ENCODE data around the gene CDK5RAP3.
A peak's percentile ranks its signal among the peaks of the same experiment; 100 is the strongest.
"Not testable (repeated sequence)": the region's sequence is repeated elsewhere in the genome, so short reads cannot be mapped to it uniquely, and the experiment has no call there.

CDK5RAP3 gene

DNA sequence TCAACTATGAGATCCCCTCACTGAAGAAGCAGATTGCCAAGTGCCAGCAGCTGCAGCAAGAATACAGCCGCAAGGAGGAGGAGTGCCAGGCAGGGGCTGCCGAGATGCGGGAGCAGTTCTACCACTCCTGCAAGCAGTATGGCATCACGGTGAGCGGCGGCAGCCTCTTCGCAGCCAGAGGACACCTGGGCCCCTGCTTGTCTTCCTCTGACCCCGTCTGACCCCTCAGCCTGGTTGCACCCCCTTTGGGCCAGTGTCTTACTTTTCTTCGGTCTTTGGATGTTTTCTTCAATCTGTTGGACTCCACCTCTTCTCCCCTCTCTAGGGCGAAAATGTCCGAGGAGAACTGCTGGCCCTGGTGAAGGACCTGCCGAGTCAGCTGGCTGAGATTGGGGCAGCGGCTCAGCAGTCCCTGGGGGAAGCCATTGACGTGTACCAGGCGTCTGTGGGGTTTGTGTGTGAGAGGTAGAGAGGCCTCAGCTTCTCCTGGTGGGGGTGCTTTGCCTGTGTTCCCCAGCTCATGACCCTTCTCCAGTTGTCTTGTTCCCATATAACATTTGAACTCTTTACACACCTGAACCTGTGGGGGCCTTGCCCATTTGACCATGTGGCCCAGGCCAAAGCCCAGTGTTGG is 4.4 kb downstream of the CDK5RAP3 start:
- Mint-ChIP-seq H3K27me3 (ENCODE audit: low read depth) (no peaks in the 10 kb centered on the region), H3K27ac (no peak overlapping the region), H3K4me3 (no peak overlapping the region), H3K36me3 (ENCODE audit: low read depth) (peaks cover 42% of the 10 kb centered on the region), H3K4me1 (ENCODE audit: low read depth) (peaks cover 14% of the 10 kb centered on the region), H3K9me3 (no peaks in the 10 kb centered on the region)
- DNase-seq (ENCODE audit: low spot score) = no peak

DNA sequence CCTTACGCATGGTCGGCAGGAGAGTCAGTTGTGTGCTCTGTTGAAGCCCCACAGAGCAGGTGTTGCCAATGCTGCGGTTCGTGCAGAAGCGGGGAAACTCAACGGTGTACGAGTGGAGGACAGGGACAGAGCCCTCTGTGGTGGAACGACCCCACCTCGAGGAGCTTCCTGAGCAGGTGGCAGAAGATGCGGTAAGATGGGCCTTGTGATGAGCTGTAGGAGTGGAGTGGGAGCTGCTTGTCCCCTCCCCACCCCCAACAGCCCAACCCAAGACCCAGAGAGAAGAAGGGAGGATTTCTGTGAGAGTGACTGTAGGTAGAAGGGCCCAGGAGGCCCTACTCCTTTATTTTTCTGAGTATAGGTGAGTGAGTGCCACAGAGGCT is 4.9 kb downstream of the CDK5RAP3 start:
- Mint-ChIP-seq H3K27ac (no peak overlapping the region), H3K36me3 (ENCODE audit: low read depth) (peaks cover 47% of the 10 kb centered on the region), H3K9me3 (no peaks in the 10 kb centered on the region), H3K4me1 (ENCODE audit: low read depth) (peaks cover 13% of the 10 kb centered on the region), H3K4me3 (no peak overlapping the region), H3K27me3 (ENCODE audit: low read depth) (no peaks in the 10 kb centered on the region)
- DNase-seq (ENCODE audit: low spot score) = no peak

DNA sequence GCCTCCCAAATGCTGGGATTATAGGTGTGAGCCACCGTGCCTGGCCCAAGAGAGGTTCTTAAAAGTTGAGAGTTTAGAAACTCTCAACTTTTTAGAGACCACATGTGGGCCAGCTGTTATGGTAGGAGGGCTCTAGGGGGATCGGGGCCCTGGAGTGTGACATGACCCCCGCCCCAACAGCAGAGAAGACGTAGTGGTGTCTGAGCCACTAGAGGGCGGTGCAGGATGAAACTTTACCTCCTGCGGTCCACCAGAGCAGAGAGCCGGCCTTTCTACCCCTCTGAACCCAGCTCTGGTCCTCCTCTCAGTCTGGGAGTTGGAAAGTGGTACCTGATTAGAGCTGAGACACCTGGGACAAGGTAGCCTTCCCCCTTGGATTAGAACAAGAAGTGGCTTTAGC is 7.4 kb downstream of the CDK5RAP3 start:
- peak; percentile 15 for DNase-seq (ENCODE audit: low spot score)
- Mint-ChIP-seq H3K9me3 (no peaks in the 10 kb centered on the region), H3K27ac (no peak overlapping the region), H3K36me3 (ENCODE audit: low read depth) (peaks cover 52% of the 10 kb centered on the region), H3K4me3 (no peak overlapping the region), H3K27me3 (ENCODE audit: low read depth) (no peaks in the 10 kb centered on the region), H3K4me1 (ENCODE audit: low read depth) (peaks cover 10% of the 10 kb centered on the region)

DNA sequence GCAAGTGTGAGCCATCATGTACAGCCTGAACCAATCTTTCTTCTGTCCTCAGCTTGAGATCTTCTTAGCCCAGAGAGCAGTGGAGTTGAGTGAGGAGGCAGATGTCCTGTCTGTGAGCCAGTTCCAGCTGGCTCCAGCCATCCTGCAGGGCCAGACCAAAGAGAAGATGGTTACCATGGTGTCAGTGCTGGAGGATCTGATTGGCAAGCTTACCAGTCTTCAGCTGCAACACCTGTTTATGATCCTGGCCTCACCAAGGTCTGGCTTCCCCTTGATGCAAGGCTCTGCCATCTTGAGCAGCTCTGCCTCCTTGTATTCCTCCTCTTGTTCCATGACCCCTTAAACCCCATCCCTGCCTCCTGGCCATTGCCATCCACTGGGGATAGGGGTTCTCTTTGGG is 9.6 kb downstream of the CDK5RAP3 start:
- no peak for DNase-seq (ENCODE audit: low spot score)
- no peaks in the 10 kb centered on the region for H3K9me3 Mint-ChIP-seq
- peaks cover 50% of the 10 kb centered on the region for H3K36me3 Mint-ChIP-seq (ENCODE audit: low read depth)
- no peak overlapping the region for H3K27ac Mint-ChIP-seq
- H3K27me3 Mint-ChIP-seq (ENCODE audit: low read depth) = no peaks in the 10 kb centered on the region
- no peak overlapping the region for H3K4me3 Mint-ChIP-seq
- H3K4me1 Mint-ChIP-seq (ENCODE audit: low read depth) = peaks cover 11% of the 10 kb centered on the region

DNA sequence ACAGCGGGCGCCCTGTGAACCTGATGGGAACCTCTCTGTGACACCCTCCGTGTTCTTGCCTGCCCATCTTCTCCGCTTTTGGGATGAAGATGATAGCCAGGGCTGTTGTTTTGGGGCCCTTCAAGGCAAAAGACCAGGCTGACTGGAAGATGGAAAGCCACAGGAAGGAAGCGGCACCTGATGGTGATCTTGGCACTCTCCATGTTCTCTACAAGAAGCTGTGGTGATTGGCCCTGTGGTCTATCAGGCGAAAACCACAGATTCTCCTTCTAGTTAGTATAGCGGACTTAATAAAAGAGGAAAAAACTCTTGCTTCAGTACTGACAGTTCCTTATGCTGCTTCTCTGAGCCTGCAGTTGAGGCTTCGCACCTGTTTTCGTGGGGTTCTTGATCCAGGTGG is 10.5 kb downstream of the CDK5RAP3 start:
- H3K4me3 Mint-ChIP-seq = peak overlapping the region; percentile 22

DNA sequence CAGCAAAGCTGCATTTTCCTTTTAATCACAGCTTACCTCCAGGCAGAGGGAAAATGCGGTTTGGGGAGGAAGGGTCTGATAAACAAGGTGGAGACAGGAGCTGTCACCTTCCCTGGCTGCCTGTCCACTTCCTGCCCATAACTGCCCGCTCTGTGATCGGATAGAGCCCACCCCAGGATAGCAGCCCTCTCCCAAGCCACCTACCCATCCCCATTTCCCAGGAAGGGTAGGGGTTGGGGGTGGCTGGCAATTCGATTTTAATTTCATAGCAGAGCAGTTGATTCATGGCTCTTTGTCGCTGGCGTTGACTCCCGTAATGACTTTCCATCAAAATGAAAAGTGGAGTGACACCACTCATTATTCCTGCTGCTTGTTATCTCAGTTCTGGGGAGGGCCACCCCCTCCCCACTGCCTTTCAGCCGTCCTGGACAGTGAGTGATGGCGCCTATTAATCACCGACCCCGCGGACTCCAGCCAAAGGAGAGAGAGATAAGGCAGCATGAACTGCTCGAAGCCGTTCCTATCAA is 11.2 kb downstream of the CDK5RAP3 start:
- no peak overlapping the region for H3K4me3 Mint-ChIP-seq
- no peaks in the 10 kb centered on the region for H3K27me3 Mint-ChIP-seq (ENCODE audit: low read depth)
- peaks cover 47% of the 10 kb centered on the region for H3K36me3 Mint-ChIP-seq (ENCODE audit: low read depth)
- peaks cover 11% of the 10 kb centered on the region for H3K4me1 Mint-ChIP-seq (ENCODE audit: low read depth)
- no peaks in the 10 kb centered on the region for H3K9me3 Mint-ChIP-seq
- H3K27ac Mint-ChIP-seq = no peak overlapping the region
- no peak for DNase-seq (ENCODE audit: low spot score)

More for the DNA sequence above, 10.5 kb downstream of the CDK5RAP3 start:
- no peaks in the 10 kb centered on the region for H3K9me3 Mint-ChIP-seq
- H3K27me3 Mint-ChIP-seq (ENCODE audit: low read depth) = no peaks in the 10 kb centered on the region
- DNase-seq (ENCODE audit: low spot score) = no peak
- H3K4me1 Mint-ChIP-seq (ENCODE audit: low read depth) = peaks cover 11% of the 10 kb centered on the region
- peaks cover 50% of the 10 kb centered on the region for H3K36me3 Mint-ChIP-seq (ENCODE audit: low read depth)
- no peak overlapping the region for H3K27ac Mint-ChIP-seq

DNA sequence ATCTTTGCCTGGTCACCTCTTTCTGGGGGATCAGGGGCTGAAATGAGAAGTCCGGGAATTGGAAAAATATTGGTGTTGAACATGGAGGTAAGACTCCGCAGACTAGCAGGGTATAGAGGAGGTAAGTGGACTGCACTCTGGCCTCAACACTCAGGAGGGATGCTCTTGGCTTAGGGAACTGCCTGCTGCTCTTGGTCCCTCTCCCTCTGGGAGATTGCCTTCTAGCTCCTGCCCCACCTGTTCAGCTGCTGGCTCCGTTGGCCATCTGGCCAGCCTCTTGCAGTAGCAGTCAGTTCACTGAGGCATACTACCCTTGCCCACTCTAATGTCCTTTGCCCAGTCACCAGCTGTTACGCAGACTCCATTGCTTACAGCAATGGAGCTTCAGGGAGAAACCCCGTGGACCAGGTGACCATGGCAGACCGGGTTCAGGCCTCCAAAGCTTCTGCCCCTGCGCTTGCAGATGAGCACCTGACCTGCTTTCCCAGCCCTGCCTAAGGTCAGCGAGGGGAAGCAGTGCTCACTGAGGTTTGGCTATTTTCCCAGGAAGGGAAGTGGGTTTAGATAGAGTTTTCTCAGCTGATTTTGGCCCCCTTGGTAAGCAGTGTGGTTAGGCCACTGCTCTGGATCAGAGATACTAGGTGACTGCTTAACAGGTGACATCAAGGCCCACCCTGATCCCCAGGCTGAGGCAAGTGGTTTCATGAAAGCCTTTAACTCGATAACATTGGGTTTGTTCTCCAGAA is 11.9 kb downstream of the CDK5RAP3 start:
- DNase-seq (ENCODE audit: low spot score) = no peak
- H3K36me3 Mint-ChIP-seq (ENCODE audit: low read depth) = peaks cover 44% of the 10 kb centered on the region
- H3K27ac Mint-ChIP-seq = no peak overlapping the region
- no peaks in the 10 kb centered on the region for H3K27me3 Mint-ChIP-seq (ENCODE audit: low read depth)
- H3K4me1 Mint-ChIP-seq (ENCODE audit: low read depth) = peaks cover 11% of the 10 kb centered on the region
- no peak overlapping the region for H3K4me3 Mint-ChIP-seq
- no peaks in the 10 kb centered on the region for H3K9me3 Mint-ChIP-seq

DNA sequence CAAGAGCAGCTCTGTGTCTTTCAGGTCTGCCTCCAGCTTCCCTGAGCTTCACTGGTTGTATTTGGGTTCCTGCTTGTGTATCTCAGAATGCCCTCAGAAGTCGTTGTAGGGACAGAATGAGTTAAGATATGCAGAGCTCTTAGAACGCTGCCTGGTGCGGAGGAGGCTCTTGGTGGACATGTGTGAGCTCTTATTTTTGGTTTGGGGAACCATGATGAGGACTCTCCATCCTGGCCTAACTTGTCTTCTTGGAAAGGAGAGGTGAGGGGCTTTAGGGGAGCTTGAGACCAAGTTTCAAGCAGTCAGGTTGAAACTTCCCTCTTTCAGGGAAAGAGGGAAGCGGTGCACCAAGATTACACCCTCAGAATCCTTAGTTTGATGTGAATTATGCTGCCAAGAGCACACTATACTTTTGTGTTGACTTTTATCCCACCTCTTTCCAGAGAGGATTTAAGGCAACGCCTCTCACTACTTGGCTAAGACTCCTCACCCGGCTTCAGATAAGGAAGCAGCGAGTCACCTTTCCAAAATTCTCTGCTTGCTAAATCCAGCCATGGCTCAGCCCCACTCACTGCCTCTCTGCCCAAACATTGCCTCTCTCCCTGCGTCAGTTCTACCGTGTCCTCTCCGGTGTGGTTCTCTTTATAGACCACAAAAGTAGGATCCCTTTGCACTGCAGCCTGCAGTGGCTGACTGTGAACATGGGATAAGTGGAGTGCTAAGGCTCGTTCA is 12.7 kb downstream of the CDK5RAP3 start:
- H3K4me1 Mint-ChIP-seq (ENCODE audit: low read depth) = peaks cover 13% of the 10 kb centered on the region
- H3K9me3 Mint-ChIP-seq = no peaks in the 10 kb centered on the region
- DNase-seq (ENCODE audit: low spot score) = no peak
- H3K27ac Mint-ChIP-seq = no peak overlapping the region
- H3K4me3 Mint-ChIP-seq = no peak overlapping the region
- peaks cover 39% of the 10 kb centered on the region for H3K36me3 Mint-ChIP-seq (ENCODE audit: low read depth)
- H3K27me3 Mint-ChIP-seq (ENCODE audit: low read depth) = no peaks in the 10 kb centered on the region

DNA sequence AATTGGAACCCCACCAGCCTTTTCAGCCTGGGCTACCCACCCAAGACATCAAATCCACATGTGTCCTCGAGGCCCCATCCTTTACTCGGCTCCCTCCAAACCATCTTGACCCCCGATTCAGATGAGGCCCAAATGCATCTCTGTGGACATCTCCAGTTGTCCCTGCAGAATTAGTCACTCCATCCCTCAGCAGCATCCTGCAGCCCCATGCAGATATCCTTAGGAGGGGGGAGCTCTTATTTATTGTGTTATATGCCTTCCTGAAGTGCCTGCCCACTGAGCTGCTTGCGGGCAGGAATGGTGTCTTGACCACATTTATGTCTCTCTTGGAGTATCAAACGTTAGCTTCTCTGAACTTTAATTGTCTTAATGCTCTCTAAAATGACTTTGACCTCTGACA is 15.6 kb downstream of the CDK5RAP3 start:
- no peak overlapping the region for H3K4me3 Mint-ChIP-seq
- no peak overlapping the region for H3K27ac Mint-ChIP-seq
- no peaks in the 10 kb centered on the region for H3K27me3 Mint-ChIP-seq (ENCODE audit: low read depth)
- peaks cover 19% of the 10 kb centered on the region for H3K36me3 Mint-ChIP-seq (ENCODE audit: low read depth)
- no peaks in the 10 kb centered on the region for H3K9me3 Mint-ChIP-seq
- H3K4me1 Mint-ChIP-seq (ENCODE audit: low read depth) = peaks cover 17% of the 10 kb centered on the region
- DNase-seq (ENCODE audit: low spot score) = no peak

DNA sequence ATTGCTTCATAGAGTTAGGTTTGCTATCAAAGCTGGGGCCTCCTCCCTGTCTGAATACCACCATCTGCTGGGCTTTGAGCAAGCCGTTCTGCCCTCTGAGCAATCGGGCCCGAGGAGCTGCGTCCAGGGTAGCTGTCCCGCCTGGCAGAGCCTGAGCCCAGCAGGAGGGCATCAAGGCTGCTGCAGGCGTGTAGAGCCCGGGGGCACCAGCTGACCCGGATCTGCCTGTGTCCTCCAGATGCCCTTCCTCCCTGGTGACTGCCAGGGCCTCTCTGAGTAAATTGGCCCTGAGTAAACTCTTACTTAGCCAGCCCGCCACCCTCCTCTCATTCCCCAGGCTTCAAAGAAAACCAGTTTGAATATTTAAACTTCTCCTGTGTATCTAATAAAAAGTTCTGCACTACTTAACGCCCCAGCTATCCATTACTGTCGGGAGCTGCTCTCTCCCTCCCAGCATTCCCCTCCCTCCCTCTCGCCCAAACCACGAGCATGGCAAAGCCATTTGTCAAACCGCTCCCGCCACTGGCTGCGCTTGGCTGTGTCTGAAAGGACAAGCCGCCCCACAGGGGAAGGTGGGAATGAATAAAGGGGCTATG is 16.4 kb downstream of the CDK5RAP3 start:
- DNase-seq (ENCODE audit: low spot score) = no peak
- Mint-ChIP-seq H3K4me3 (no peak overlapping the region), H3K27me3 (ENCODE audit: low read depth) (peaks cover 4% of the 10 kb centered on the region), H3K9me3 (no peaks in the 10 kb centered on the region), H3K4me1 (ENCODE audit: low read depth) (peaks cover 17% of the 10 kb centered on the region), H3K36me3 (ENCODE audit: low read depth) (peaks cover 19% of the 10 kb centered on the region), H3K27ac (no peak overlapping the region)

DNA sequence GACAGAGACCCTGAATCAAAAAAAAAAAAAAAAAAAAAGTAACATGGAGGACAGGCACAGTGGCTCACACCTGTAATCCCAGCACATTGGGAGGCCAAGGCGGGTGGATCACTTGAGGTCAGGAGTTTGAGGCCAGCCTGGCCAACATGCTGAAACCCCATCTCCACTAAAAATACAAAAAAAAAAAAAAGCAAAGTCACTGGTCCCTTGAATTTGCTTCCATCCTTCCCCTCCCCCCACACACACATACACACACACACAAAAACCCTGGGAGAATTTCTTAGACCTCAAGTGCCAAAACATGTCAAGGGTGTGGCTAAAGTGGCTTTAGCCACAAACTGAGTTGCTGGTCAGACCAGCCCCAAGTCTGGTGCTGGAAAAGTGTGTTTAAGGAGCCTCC is 17.5 kb downstream of the CDK5RAP3 start:
- H3K9me3 Mint-ChIP-seq; H3K27ac Mint-ChIP-seq; H3K4me3 Mint-ChIP-seq; DNase-seq (ENCODE audit: low spot score): not testable (repeated sequence)
- Mint-ChIP-seq H3K36me3 (ENCODE audit: low read depth) (peaks cover 15% of the 10 kb centered on the region), H3K4me1 (ENCODE audit: low read depth) (peaks cover 17% of the 10 kb centered on the region), H3K27me3 (ENCODE audit: low read depth) (peaks cover 12% of the 10 kb centered on the region)

DNA sequence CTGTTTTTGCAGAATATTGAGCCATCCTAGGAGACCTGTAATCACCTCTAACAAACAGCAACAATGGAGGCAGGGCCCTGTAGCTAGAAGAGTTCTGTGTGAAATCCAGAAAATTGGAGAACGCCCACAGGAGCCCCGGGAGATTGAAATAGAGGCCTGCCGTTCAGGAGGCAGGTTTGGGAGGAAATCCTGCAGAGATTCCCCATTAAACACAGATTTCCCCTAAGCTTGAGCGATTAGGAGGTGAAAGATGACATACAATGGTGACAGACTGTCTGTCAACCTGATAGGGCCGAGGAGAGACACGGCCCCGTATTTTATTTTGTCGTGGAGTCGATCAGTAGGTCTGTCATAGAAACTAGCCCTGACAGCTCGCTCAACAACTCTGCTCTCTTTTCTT is 18.2 kb downstream of the CDK5RAP3 start:
- Mint-ChIP-seq H3K27me3 (ENCODE audit: low read depth) (peaks cover 14% of the 10 kb centered on the region), H3K36me3 (ENCODE audit: low read depth) (peaks cover 8% of the 10 kb centered on the region), H3K4me3 (no peak overlapping the region), H3K9me3 (no peaks in the 10 kb centered on the region), H3K4me1 (ENCODE audit: low read depth) (peaks cover 17% of the 10 kb centered on the region), H3K27ac (peak overlapping the region; percentile 22)
- no peak for DNase-seq (ENCODE audit: low spot score)

DNA sequence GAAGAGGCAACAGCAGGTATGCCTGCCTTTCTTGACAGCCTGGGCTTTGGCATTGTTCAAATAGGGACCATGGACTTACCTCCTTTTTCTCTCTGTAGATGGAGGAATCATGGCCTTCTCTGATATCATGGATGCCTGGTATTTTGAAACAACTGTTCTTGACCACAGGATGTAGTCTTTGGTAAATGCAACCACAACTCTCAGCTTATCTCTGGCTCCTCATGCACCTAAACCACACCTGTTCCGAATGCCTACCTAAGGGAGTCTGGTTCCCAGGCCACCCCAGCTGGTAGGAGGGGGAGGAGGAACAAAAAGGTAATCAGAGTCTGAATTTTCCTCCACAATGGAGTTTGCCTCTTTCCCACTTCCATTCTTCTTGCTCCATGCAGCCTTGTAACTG is 18.8 kb downstream of the CDK5RAP3 start:
- DNase-seq (ENCODE audit: low spot score) = no peak
- Mint-ChIP-seq H3K27me3 (ENCODE audit: low read depth) (peaks cover 15% of the 10 kb centered on the region), H3K9me3 (no peaks in the 10 kb centered on the region), H3K36me3 (ENCODE audit: low read depth) (peaks cover 8% of the 10 kb centered on the region), H3K27ac (no peak overlapping the region), H3K4me1 (ENCODE audit: low read depth) (peaks cover 17% of the 10 kb centered on the region), H3K4me3 (peak overlapping the region; percentile 1)
